ENCODE results near the gene FLVCR1.
"Not testable (repeated sequence)": the region's sequence is repeated elsewhere in the genome, so short reads cannot be mapped to it uniquely, and the experiment has no call there.

The FLVCR1 gene

GRCh38 chr1:212847549-212847948 is 10.5 kb upstream of the FLVCR1 start, which contains the start of gene SPATA45:
Gene SPATA45, minus strand, starts transcription at chr1:212847649. Its CDS starts 11,500 bp downstream, at chr1:212836149.
- no peak for DNase-seq
- TF ChIP-seq POLR2A (IDR thresholded peaks at IDR 0.05; ENCODE audit: low read length) (no peak), GATA1 (IDR thresholded peaks at IDR 0.05; ENCODE audit: low read depth, low read length) (no peak)

GRCh38 chr1:212852105-212852688 is 5.9 kb upstream of the FLVCR1 start:
- TF ChIP-seq POLR2A (IDR thresholded peaks at IDR 0.05; ENCODE audit: low read length) (no peak), GATA1 (IDR thresholded peaks at IDR 0.05; ENCODE audit: low read depth, low read length) (no peak)
- DNase-seq = no peak

- DNase-seq = peak in 1 of 2 experiments; percentile 6
- TF ChIP-seq GATA1 (IDR thresholded peaks at IDR 0.05; ENCODE audit: low read depth, low read length) = no peak
- no peak for TF ChIP-seq POLR2A (IDR thresholded peaks at IDR 0.05; ENCODE audit: low read length)
Measured at GRCh38 chr1:212853658-212854057, 4.4 kb upstream of the FLVCR1 start.

DNA sequence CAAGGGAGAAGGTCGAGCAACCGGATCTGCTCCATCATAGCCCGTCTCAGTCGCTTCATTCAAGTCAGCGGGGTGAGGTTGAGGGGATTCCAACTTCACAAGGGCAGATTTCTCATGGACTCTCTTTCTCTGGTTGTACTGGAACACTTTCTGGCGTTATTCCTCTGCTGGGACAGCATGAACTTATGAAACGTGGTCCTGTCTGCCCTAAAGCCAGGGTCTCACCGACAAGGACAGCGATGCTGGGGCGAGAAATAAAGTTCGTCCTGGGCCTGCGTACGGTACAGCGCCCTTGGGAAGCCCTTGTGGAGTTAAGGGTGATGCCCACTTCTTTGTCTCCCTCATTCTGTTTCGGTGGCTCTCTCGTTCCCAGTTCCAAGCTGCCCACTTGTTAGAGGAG is 1.3 kb upstream of the FLVCR1 start:
- TF ChIP-seq GATA1 (IDR thresholded peaks at IDR 0.05; ENCODE audit: low read depth, low read length) (no peak), POLR2A (IDR thresholded peaks at IDR 0.05; ENCODE audit: low read length) (no peak)
- no peak for DNase-seq

- TF ChIP-seq GATA1 (IDR thresholded peaks at IDR 0.05; ENCODE audit: low read depth, low read length) (no peak), POLR2A (IDR thresholded peaks at IDR 0.05; ENCODE audit: low read length) (no peak)
- peak; percentile 62 for DNase-seq
Measured at GRCh38 chr1:212858461-212859265, 588 bp downstream of the FLVCR1 start.

- no peak for TF ChIP-seq POLR2A (IDR thresholded peaks at IDR 0.05; ENCODE audit: low read length)
- TF ChIP-seq GATA1 (IDR thresholded peaks at IDR 0.05; ENCODE audit: low read depth, low read length) = peak; percentile 11
Measured at GRCh38 chr1:212860713-212861581, 2.9 kb downstream of the FLVCR1 start.

DNA sequence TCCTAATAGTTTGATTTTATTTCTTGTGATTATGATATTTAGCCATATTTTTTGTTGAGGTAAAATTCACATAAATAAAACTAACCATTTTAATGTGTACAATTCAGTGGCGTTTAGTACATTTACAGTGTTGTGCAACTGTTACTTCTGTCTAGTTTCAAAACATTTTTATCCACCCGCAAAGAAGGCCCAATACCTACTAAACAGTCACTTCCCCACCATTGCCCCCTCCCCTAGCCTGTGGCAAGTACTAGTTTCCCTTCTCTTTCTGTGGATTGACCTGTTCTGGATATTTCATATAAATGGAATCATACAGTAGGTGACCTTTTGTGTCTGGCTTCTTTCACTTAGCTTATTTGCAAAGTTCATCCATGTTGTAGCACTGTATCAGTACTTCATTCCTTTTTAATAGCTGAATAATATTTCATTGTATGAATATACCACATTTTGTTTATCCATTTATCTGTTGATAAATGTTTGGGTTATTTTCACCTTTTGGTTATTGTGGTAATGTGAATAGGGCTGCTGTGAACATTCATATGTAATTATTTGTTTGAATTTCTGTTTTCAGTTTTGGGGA is 4.1 kb downstream of the FLVCR1 start:
- no peak for TF ChIP-seq POLR2A (IDR thresholded peaks at IDR 0.05; ENCODE audit: low read length)
- TF ChIP-seq GATA1 (IDR thresholded peaks at IDR 0.05; ENCODE audit: low read depth, low read length) = no peak
- DNase-seq = peak in 1 of 2 experiments; percentile 4

More at GRCh38 chr1:212860713-212861581, 2.9 kb downstream of the FLVCR1 start:
- DNase-seq = peak; percentile 79 to 93

- DNase-seq = not testable (repeated sequence)
Measured at GRCh38 chr1:212863345-212863744, 5.3 kb downstream of the FLVCR1 start.

- TF ChIP-seq GATA1 (IDR thresholded peaks at IDR 0.05; ENCODE audit: low read depth, low read length) (no peak), POLR2A (IDR thresholded peaks at IDR 0.05; ENCODE audit: low read length) (no peak)
- DNase-seq = no peak
Measured at GRCh38 chr1:212864201-212864600, 6.1 kb downstream of the FLVCR1 start.

DNA sequence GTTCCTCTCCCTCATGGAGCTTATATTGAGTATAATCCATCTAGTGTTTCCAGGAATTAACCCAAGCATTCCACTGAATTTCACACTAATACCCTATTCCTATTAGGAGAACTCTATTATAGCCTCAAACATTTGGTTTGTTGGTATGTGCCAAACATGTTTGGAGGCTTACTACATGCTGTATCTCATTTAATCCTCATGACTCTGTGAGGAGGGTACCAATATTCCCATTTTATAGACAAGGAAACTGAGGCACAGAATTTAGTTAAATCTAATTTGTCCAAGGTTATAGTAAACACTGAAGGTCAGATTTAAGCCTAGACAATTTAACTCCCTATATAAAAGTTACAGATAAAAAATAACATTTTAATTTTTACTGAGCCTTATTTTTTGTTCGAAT is 9.1 kb downstream of the FLVCR1 start:
- DNase-seq = no peak
- TF ChIP-seq GATA1 (IDR thresholded peaks at IDR 0.05; ENCODE audit: low read depth, low read length) = no peak
- TF ChIP-seq POLR2A (IDR thresholded peaks at IDR 0.05; ENCODE audit: low read length) = no peak

DNA sequence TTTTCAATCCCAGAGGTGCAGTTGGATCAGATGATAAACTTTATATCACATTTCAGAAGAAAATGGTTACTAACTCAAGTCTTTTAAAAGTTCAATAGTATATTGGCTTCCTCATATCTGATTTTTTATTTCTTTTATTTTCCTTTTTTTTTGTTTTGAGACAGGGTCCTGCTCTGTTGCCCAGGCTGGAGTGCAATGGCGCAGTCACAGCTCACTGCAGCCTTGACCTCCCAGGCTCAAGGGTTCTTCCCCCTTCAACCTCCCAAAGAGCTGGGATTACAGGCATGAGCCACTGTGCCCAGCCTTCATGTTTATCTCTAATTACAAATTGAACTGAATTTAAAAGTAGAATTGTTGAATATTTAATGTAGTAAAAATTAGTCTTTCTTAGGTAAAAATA is 13.9 kb downstream of the FLVCR1 start:
- DNase-seq = no peak
- TF ChIP-seq GATA1 (IDR thresholded peaks at IDR 0.05; ENCODE audit: low read depth, low read length) = no peak
- TF ChIP-seq POLR2A (IDR thresholded peaks at IDR 0.05; ENCODE audit: low read length) = no peak

GRCh38 chr1:212873518-212873917 is 15.4 kb downstream of the FLVCR1 start:
- TF ChIP-seq GATA1 (IDR thresholded peaks at IDR 0.05; ENCODE audit: low read depth, low read length) = no peak
- no peak for TF ChIP-seq POLR2A (IDR thresholded peaks at IDR 0.05; ENCODE audit: low read length)
- no peak for DNase-seq

DNA sequence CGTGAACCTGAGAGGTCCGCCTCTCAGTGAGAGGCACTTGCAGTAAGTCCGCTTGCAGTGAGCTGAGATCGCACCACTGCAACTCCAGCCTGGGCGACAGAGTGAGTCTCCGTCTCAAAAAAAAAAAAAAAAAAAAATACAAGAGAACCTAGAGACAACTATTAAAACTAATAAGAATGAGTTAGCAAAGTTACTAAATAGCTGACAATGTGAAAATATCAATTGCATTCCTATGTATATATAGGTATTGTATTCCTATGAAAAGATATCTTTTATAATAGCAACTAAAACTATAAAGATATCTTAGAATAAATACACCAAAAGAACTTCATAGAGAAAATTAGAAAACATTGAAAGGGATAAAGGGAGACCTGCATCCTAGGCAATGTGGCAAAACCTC is 20.3 kb downstream of the FLVCR1 start:
- no peak for DNase-seq
- TF ChIP-seq POLR2A (IDR thresholded peaks at IDR 0.05; ENCODE audit: low read length) = no peak
- no peak for TF ChIP-seq GATA1 (IDR thresholded peaks at IDR 0.05; ENCODE audit: low read depth, low read length)

Data from erythroblast (primary cell).